HG03354 (cell line): Measurements from ENCODE around the gene ATG10.
"Not testable (repeated sequence)": the region's sequence is repeated elsewhere in the genome, so short reads cannot be mapped to it uniquely, and the experiment has no call there.

Source experiments
- ATAC-seq: cut with Tn5 transposase; IDR thresholded peaks from one replicate; pipeline ENCODE4 v1.9.1; 2021; ENCODE audit warnings: mild to moderate bottlenecking; ENCODE audit not compliant: unreplicated experiment, poor library complexity, severe bottlenecking

ATG10 gene

DNA sequence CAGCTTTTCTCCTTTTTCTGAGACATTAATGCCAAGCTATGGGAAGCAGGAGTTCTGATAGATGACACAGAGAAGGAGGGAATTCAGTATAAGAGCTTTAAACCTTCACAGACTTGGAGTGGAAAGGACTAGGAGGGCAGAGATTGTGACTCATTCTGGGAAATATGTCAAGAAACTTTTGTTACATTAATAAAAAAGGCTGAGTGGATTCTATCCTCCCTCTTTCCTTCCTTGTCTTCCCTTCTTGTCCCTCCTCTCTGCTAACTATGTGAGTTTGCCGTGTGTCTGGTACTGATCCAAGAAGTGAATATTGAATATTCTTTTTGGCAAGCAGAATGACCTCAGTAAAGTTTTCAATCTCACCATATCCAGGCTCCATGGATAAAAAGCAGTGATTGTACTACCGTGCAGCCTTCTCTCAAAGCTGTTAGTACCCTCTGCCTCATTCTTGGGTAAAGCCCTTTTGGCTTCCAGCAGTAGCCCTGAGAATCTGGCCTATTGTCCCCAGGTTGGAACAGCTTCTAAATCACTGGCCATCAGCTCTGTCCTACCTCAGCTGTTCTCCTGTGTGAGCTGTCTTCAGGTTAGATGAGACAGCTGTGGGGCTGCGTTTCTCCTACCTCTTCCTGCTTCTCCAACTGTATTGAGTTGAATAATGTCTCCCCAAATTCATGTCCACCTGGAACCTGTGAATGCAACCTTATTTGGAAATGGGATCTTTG is 73.9 kb downstream of the ATG10 start:
- ATAC-seq = no peak

DNA sequence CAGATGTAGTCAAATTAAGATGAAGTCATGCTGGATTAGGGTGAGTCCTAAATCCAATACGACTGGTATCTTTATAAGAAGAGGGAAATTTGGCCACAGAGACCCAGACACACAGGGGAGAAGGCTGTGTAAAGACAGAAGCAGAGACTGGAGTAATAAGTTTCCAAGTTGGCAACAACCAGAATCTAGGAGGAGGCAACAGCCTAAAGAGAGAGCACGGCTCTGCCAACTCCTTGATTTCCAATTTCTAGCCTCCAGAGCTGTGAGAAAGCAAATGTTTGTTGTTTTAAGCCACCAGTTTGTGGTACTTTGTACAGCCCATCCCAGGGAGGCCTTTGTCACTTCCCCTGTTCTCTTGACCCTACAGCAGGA is 74.4 kb downstream of the ATG10 start:
- ATAC-seq = no peak

- no peak for ATAC-seq
Measured at GRCh38 chr5:82050955-82051354, 79.1 kb downstream of the ATG10 start.

DNA sequence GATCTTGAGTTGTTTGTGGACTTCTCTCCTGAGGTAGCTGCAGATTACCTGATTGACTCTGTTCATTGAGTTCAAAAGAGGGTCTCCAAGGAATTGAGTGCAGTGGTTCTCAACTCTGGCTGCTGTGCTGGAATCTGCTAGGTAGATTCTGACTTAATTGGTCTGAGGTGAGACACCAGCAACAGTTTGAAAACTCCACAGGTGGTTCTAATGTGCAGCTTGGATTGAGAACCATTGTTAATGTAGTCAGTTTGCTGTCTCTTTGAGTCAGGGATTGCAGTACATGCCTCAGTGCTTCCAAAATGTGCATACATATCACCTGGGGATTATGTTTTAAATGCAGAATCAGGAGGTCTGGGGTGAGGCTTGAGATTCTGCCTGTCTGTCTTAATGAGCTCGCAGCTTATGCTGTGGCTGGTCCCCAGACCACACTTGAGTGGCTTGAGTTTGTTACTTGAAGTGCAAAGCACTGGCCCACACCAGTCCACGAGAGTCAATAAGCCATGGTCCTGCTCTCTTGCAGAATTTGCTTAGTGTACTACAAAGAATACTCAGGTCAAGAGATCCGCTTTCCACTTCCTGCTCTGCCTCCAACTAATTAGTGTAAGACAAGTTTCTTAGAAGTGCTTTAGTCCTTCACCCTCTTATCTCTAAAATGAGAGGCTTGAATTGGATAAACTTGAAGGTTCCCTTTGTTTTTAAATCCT is 82.3 kb downstream of the ATG10 start:
- no peak for ATAC-seq

- ATAC-seq = no peak
Measured at GRCh38 chr5:82057051-82057450, 85.2 kb downstream of the ATG10 start.

- ATAC-seq = no peak
Measured at GRCh38 chr5:82058710-82059109, 86.9 kb downstream of the ATG10 start.

- ATAC-seq = no peak
Measured at GRCh38 chr5:82066791-82067190, 95.0 kb downstream of the ATG10 start.

DNA sequence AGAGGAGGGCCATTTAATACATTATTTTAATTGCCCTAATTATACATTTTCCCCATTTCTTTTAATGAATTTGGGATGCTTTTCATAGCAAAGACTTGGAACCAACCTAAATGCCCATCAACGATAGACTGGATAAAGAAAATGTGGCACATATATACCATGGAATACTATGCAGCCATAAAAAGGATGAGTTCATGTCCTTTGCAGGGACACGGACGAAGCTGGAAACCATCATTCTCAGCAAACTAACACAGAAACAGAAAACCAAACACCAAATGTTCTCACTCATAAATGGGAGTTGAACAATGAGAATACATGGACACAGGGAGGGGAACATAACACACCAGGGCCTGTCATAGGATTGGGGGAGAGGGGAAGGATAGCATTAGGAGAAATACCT is 96.2 kb downstream of the ATG10 start:
- not testable (repeated sequence) for ATAC-seq

DNA sequence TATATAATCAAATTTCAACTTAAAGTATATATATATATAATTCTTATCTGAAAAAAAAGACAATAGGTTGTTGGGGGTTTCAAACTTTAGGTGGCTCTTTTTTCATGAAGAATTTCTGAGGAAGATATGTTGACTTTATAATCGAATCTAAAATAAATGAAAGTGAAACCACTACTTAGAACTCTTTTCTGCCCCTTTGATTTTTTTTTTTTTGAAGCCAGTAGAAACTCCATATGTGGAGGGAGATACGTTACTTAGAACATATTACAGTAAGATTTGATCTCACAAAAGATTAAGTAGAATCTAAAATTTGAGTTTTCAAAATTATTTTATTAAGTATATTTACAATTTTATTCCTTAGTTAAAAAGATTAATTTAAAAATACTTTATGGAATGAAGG is 96.9 kb downstream of the ATG10 start:
- no peak for ATAC-seq

- ATAC-seq = no peak
Measured at GRCh38 chr5:82072138-82072537, 100.3 kb downstream of the ATG10 start.

DNA sequence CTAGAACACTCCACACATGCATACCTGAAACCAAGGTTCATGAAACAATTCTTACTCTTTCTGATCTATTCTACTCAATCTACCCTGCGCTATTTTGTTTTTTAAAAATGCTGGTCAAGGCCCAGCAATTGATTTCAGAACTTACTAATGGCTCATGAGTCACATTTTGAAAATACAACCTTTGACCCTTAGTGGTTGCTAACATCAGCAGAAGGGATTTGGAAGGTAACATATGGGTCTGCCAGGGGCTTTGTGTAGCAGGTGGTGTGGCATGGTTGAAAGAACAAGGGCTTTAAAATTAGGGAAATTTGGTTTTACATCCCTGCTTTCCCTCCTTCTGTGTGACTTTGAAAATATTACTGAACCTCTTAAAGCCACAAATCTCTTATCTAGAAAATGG is 101.4 kb downstream of the ATG10 start:
- ATAC-seq = no peak

- ATAC-seq = no peak
Measured at GRCh38 chr5:82074950-82075349, 103.1 kb downstream of the ATG10 start.

GRCh38 chr5:82077496-82077895 is 105.7 kb downstream of the ATG10 start:
- no peak for ATAC-seq

DNA sequence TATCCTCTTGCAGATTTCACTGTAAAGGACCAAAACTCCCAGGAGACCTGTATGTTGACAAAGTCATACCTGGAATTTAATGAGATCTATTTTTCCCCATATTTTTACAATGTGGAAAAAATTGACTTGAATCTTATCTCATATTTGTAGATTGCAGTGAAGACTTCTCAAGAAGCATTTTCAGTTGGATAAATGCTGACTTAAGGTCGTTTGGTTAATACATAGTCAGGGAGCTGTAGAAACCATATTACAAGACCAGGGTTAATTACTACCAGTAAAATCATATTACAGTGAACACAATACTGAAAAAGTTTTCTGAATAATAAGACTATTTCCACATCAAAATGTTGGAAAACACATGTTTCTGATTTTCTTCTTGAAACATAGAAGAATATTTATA is 119.8 kb downstream of the ATG10 start:
- ATAC-seq = no peak

GRCh38 chr5:82095536-82095935 is 123.7 kb downstream of the ATG10 start:
- no peak for ATAC-seq

DNA sequence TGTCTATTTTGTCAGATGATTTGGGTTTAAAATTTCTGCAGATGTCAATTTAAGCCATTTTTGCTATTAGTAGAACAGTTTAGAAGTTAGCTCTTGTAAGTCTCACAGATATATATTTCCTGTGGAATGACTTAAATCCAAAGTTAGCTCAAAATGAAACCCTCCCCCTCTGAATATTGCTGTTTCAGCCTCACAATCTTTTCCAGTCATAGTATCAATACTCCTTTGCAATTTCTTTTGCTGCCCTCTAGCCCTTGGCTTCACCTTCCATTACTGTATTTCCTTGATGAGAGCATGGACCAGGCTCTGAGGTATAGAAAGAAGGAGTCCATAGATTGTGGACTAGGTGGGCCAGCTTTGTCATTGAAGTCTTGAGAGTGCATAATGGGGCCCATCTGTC is 124.4 kb downstream of the ATG10 start:
- ATAC-seq = no peak

- ATAC-seq = peak; percentile 98
Measured at GRCh38 chr5:82100303-82101077, 128.7 kb downstream of the ATG10 start.

GRCh38 chr5:82104872-82105271 is 133.0 kb downstream of the ATG10 start:
- ATAC-seq = no peak

DNA sequence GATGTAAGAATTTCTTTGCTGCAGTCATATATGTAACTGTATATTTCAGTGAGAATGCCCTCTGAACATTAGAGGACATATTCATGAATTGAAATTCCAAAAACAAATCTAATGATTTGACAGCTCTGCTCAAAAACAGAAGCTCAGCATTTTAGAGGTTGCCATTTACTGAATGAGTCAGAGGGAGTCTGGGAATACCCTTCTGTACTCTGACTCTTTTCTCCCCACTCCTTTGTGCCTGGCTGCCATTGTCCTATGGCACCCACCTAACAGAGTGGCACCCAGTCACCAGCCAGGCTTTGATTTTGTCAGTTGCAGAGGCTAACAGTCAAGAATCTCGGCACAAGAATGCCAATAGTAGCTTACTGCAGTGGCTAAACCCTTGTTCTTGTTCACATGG is 133.6 kb downstream of the ATG10 start:
- no peak for ATAC-seq

GRCh38 chr5:82106207-82106606 is 134.4 kb downstream of the ATG10 start:
- ATAC-seq = no peak

- no peak for ATAC-seq
Measured at GRCh38 chr5:82106756-82107155, 134.9 kb downstream of the ATG10 start.
